GM12873 (cell line): Measurements from ENCODE around the gene PIGN.

Experiments
- CTCF ChIP-seq: IDR thresholded peaks from 2 replicates; pipeline ENCODE4 v1.5.1; 2012; ENCODE audit warnings: low read depth, mild to moderate bottlenecking, moderate library complexity, low read length, control low read depth; ENCODE audit not compliant: insufficient read depth; ENCODE audit errors: missing control alignments

PIGN gene

GRCh38 chr18:62064361-62064760, 122.5 kb downstream of the PIGN start:
- TF ChIP-seq CTCF = no peak

DNA sequence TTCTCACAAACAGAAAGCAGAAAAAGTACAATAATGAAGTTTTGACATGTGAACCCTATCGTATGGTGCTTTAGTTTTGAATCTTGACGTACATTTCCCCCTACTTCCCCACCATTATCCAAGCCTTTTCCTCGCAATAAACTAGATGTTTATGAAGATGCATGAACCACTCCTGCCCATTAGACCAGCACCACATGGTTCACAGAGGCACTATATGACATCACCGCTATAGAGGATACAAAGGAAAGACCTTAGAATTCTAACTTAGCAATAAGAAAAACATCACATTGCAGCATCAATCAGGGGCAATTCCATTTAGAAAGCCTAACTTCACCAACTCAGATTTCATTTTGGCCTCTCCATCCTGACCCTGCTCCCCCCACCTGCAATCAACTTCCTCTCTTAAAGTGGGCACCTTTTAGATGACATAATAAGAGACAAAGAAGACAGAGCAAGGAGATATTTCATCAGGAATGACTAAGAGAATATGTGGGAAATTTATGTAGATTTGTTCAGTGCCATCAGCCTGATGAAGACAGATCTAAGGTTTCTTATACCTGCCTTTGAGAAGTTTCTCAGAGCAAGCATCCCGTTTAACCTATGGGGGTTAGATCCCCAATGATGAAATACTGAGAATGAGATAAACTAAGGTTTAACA, 124.9 kb downstream of the PIGN start:
- no peak for TF ChIP-seq CTCF

- no peak for TF ChIP-seq CTCF
Observed at GRCh38 chr18:62060820-62061219, 126.0 kb downstream of the PIGN start.

- TF ChIP-seq CTCF = no peak
Observed at GRCh38 chr18:62054929-62055498, 131.8 kb downstream of the PIGN start.

DNA sequence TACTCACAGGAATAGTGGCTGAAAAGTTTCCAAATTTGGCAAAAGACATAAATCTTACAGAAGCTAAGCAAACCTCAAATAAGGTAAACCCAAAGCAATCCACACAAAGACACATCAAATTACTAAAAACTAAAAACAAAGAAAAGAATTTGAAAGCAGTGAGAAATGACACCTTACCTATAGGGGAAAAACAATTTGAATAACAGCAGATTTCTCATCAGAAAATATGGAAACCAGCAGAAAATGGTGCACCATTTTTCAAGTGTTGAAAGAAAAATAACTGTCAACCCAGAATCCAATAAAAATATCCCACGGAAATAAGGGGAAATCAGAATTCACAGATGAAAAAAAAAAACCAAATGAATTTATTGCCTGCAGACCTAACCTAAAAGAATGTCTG, 138.6 kb downstream of the PIGN start:
- TF ChIP-seq CTCF = no peak

DNA sequence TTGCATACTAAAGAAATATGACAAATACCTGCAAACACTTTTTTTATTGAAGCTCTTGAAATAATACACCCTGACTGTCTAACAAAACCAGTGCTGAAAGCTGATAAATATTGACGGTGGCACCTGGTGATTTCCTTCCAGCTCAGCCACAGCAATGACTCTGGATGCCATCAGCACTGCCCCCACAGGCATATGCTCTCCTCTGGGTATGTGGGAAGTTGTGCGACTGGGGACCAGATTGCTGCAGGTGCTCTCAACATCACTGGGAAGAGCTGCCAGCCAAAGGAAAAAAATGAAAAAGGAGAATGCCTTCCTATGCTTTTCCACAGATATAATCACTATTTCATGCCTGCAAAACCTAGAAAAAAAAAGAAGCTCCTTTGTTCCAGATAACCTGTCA, 141.5 kb downstream of the PIGN start:
- TF ChIP-seq CTCF = no peak

- TF ChIP-seq CTCF = no peak
Observed at GRCh38 chr18:62044490-62045000, 142.3 kb downstream of the PIGN start.
